ENCODE measurements around the gene PUS1.
A peak's percentile ranks its signal among the peaks of the same experiment; 100 is the strongest.
"Not testable (repeated sequence)": the region's sequence is repeated elsewhere in the genome, so short reads cannot be mapped to it uniquely, and the experiment has no call there.

Gene PUS1

DNA sequence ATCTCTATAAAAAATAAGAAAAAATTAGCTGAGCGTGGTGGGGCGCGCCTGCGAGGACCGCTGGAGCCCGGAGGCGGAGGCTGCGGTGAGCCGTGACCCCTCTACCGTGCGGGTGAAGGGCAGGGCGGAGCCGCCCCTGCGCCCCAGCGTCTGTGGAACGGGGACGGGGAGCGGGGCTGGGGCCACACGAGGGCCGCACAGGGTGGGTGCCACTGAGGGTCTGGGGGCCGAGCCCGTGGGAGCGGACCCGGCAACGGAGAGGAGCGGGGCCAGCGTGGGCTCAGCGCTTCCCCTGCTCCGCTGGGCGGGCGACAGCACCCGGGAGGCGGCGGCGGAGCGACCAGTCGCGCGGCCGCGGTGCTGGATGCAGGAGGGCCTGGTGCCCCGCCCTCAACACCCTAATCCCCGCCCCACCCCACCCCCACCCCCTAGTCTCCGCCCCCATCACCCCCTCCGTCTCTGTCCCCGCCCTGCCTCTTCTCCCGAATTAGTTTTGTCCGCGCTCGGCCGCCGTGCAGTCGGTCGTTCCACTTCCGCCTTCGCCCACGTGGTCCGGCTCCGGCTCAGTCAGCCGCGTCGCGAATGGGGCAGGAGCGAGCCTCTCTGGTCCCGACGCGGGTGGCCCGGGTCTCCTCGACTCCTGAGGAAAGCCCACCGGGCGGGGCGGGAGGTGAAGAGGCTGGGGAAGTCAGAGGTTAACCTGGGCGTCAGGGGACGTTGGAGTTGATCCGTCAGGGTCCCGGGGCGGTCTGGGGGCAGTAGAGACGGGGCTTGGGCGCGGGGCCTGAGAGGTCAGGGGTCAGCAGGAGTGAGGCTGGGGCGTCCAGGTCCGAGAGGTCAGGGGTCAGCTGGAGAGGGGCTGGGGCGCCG is at the start of gene PUS1:
PUS1 (plus strand) TSS at position 566 of the 870 bp plus-strand sequence. CDS start 447 bp downstream, outside the sequence.
- peak; percentile 94 for DNase-seq (ENCODE audit: low spot score)

DNA sequence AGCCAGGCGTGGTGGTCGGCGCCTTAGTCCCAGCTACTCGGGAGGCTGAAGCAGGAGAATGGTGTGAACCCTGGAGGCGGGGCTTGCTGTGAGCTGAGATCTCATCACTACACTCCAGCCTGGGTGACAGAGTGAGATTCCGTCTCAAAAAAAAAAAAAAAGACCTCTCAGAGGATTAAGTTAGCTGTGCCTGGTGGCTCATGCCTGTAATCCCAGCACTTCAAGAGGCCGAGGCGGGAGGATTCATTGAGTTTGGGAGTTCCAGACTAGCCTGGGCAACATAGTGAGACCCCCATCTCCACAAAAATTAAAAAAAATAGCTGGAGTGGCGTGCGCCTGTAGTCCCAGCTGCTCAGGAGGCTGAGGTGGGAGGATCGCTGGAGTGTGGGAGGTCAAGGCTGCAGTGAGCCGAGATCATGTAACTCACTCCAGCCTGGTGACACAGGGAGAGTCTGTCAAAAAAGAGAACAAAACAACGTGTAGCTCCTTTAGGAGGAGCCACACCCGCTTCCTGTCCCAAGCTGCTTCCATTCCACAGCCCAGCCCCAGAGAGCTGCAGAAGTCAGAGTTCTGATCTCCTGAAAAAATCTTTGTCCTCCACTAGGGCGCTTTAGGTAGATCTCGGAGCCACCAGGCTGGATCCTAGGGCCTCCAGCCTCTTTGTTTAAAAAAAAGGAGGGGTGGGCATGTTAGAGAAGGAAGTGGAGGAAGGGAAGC is 46.1 kb upstream of the PUS1 start:
- peak; percentile 17 for DNase-seq (ENCODE audit: low spot score)

DNA sequence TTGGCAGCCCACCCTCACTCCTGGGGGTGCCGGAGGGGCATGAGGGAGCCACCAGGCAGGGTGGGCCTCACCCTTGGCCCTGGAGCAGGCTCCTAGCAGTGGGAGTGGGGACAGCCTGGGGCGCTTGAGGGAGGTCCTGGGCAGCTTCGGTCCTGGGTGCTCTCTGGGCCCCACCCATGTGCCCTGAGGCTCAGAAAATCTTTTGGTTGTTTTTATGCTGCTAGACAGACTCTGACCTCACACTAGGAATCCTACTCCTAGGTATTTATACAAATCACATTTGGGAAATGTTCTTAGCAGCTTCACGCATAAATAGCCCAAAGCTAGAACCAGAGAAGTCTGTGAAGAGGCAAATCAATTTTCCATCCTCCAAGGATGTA is 45.6 kb upstream of the PUS1 start:
- DNase-seq (ENCODE audit: low spot score) = no peak

DNA sequence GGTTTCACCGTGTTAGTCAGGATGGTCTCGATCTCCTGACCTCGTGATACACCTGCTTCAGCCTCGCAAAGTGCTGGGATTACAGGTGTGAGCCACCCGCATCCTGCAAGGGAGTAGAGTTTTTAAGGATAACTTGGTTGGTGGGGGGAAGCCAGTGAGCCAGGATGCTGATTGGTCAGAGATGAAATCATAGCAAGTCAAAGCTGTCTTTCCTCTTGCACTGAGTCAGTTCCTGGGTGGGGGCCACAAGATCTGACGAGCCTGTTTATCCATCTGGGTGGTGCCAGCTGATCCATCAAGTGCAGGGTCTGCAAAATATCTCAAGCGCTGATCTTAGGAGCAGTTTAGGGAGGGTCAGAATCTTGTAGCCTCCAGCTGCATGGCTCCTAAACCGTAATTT is 44.0 kb upstream of the PUS1 start:
- not testable (repeated sequence) for DNase-seq (ENCODE audit: low spot score)

DNA sequence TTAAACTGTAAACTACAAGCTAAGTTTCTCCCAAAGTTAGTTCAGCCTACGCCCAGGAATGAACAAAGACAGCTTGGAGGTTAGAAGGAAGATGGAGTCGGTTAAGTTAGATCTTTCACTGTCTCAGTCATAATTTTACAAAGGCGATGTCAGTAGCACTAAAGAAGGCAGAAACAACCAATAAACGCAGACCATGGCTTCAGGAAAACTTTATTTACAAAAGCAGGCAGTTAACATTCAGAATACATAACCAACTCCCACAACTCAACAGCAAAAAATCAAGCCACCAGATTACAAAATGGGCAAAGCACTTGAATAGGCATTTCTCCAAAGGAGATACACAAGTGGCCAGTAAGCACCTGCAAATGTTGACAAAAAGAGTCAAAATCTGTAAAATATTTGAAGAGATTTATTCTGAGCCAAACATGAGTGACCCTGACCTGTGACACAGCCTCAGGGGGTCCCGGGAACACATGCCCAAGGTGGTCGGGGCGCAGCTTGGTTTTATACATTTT is 43.5 kb upstream of the PUS1 start:
- DNase-seq (ENCODE audit: low spot score) = no peak

DNA sequence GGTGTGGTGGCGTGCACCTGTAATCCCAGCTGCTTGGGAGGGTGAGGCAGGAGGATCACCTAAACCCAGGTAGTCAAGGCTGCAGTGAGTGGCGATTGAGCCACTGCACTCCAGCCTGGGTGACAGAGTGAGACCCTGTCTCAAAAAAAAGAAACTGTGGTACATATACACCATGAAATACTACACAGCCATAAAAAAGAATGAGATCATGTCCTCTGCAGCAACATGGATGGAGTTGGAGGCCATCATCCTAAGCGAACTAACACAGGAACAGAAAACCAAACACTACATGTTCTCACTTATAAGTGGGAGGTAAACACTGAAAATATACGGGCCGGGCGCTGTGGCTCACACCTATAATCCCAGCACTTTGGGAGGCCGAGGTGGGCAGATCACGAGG is 37.4 kb upstream of the PUS1 start:
- DNase-seq (ENCODE audit: low spot score) = not testable (repeated sequence)

DNA sequence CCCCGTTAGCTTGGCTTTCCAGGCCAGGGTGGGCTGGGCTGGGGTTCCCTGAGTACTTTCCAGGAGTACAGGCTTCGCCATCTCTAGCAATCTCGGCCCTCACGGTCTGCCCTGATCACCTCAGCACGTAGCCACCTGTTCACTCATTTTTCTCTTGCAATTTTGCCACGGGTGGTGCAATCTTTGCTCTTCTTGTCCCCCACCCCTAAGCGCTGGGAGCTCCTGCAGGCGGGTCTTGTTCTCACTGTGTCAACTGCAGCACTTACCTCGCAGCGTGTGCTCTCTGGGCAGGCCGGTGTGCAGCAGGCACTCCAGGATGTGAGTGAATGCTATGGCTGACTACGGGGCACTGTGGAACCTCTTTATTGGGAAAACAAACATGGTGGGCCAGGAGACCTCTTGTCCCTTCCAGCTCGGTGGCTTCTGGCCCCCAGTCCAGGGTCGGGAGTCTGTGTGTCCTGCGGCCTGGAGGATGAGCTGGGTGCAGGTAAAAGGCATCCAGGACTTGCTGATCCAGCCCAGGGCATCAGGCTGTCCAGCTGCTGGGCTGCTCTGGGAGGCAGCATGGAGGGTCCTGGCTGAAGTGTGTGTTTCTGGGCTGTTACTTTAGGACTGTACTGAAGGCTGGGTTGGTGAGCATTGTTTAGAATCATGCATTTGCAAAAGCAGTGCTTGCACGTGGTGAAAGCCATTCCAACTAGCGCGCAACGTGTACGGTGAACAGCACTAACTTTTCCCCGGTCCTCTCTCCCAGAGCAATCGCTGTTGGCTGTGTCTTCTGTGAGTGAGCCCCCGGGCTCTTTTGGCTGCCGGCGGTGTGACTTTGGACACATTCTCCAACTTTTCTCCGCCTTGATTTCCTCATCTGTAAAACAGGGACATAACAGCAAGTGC is 36.1 kb upstream of the PUS1 start:
- DNase-seq (ENCODE audit: low spot score) = peak; percentile 19

DNA sequence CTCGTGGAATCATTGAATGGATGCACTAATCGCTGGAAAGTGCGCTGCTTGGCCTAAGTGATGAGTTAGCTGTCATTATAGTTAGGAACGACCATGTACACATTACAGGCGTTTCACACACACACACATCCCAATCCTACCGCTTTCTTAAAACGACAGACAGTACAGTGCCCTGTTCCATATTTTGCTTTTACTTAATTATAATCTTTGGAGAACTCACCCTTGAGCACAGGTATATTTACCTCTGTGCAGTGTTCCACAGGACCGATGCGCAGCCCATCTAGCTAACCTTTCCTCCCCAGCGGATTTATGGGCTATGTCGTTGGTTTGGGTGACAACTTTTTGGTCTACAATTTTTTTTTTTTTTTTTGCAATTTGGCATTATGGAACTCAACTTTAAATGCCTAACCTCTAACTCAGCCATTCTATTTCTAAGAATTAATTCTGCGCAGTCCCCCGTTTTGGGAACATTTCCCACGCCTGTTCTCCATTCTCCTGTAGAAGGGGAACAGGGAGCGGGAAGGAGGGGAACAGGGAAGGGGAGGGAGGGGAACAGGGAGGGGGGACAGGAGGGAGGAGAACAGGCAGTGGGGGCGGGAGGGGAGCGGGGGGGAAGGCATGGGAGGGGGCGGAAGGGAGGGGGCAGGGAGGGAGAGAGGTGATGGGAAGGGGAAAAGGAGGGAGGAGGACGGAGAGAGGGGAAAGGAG is 35.3 kb upstream of the PUS1 start:
- no peak for DNase-seq (ENCODE audit: low spot score)

DNA sequence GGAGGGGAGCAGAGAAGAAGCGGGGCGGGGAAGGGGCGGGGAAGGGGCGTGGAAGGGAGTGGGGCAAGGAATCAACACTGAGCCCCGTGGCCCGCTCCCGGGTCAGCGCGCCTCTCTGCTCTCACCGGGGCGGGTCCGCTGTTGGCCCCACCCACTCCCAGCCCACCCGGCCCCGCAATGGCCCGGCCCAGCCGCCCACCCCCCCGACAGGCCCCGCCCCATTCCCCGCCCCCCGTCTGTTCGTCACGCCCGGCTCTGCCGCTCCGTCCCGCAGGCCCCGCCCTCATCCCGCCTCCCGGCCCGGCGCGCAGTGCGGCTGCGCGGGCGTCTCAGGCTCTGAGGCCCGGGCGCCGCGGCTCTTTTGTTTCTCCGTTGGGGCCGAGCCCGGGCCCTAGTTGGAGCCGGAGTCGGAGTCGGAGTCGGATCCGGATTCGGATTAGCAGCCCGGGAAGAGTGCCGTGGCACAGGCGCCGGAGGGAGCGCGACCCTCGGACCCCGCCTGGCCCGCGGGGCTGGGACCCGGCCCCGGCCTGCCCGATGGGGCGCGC is 34.7 kb upstream of the PUS1 start, which contains the start of gene ULK1:
ULK1 (plus strand) TSS at position 310 of the 548 bp plus-strand sequence. CDS start 380 bp downstream, outside the sequence.
- peak; percentile 97 for DNase-seq (ENCODE audit: low spot score)

DNA sequence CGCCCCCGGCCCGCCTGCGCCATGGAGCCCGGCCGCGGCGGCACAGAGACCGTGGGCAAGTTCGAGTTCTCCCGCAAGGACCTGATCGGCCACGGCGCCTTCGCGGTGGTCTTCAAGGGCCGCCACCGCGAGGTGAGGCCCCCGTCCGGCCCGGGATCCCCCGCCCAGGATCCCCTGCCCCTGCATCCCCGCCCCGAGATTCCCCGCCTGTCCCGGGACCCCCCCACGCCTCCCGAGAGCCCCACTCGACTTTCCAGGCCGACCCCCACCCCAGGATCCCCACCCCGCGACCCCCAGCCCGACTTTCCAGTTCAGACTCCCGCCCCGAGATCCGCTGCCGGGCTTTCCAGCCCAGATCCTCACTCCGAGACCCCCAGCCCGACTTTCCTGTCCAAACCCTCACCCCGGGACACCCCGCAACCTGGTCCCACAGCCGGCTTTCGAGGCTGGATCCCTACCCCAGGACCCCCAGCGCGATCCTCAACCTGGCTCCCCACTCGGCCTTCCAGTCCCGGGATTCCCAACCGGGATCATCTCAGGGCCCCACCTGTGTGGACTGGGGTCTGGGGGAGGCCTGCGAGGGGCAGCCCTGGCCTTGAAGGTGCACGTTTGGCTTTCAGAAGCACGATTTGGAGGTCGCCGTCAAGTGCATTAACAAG is 34.0 kb upstream of the PUS1 start:
- peak; percentile 58 for DNase-seq (ENCODE audit: low spot score)

DNA sequence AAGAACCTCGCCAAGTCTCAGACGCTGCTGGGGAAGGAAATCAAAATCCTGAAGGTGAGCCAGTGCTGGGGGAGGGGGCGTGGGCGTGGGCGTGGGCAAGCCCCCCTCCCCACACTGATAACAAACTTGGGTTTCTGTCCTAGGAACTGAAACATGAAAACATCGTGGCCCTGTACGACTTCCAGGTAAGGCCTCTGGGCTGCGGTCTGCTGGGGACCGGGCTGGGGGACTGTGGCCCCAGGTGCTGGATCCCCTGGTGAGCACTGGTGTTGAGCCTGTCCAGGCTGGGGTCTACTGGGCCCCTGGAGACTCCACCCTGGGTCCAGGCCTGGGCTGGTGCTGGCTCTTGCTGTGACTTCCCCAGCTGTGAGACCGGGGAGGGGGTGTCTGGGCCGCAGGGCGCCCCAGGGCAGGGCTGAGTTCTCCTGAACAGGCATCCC is 33.4 kb upstream of the PUS1 start:
- DNase-seq (ENCODE audit: low spot score) = no peak

DNA sequence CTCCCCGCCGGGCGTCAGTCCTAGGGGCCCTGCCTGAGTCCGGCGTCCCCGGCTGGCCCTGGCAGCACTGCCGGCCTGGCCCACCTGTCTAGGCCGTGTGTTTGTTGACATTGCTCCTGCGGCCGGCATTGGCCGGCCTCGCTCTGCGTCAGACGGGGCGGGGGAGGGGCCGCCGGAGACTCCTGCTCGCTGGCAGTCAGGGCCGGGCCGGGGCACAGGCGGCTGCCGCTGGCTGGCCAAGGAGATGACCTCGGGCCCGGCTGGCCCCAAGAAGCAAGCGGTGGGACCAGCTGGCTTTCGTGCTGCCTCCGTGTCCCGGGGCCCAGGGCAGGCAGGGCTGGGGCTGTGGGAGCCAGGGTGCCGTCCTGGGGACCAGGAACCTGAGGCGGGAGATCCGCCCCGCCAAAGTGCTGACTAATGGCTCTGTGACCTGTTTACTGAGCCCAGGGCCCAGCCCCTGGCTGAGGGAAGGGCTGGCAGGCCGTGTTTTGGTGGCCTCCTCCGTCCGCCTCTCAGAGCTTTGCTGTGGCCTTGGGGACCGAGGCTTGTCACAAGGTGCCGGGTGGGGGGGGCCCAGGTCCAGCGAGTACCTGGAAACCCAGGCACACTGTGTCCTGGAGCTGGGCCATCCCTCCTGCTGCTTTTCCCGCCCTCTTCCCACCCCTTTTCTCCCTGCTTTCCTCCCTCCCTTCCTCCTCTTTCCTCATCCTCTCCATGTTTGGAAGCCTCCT is 32.8 kb upstream of the PUS1 start:
- DNase-seq (ENCODE audit: low spot score) = peak; percentile 98

DNA sequence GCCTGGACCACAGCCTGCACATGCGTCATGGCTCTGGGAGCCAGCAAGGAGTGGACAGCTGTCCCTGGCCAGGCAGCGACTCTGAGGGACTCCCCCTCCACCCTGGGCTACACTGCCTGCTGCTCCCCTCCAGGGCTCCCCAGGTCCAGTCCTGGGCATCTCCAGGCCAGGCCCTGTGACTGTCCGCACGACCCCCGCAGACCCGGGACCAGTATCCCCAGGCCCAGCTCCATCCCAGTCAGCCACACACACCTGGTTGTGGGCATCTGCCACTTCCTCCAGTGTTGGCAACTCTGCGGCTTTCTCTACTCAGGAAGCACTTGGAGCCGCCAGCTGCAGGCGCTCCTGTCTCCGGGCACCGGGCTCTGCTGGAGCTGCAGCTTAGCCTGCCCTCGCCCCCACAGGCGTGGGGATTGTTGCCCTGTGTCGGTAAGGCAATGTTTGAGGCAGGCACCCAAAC is 32.2 kb upstream of the PUS1 start:
- no peak for DNase-seq (ENCODE audit: low spot score)

DNA sequence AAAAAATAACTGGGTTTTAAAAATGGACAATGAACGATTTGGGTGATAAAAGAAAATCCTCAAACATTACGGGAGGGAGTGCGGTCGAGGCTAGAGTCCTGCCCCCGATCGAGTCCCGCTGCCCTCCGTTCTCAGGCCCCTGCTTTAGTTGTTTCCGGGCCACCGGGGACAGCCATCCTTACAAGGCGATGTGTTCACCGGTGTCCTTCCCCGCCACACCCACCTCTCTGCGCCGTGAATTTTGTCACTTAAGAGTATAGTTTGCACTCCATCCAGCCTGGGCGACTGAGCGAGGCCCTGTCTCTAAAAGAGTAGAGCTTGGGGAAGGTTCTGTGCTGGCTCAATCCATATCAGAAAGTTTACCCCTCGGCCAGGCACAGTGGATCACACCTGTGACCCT is 31.8 kb upstream of the PUS1 start:
- no peak for DNase-seq (ENCODE audit: low spot score)

DNA sequence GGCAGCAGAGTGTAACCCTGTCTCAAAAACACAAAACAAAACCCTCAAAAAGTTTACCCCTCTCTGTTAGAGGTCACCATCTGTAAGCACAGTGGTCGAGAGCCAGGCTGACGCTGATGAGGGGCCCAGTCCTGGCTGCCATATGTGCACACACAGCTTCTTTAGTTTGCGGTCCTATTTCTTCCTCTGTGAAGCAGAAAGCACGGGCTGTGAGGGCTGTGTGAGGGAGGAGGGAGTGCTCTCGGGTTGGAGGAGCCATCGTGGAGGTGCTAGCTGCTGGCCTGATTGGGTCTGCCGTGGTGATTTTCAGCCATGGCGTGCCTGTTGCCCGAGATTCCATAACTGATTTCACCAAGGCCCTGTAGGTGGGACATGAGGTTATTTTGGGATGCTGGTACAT is 31.2 kb upstream of the PUS1 start:
- DNase-seq (ENCODE audit: low spot score) = peak; percentile 5

DNA sequence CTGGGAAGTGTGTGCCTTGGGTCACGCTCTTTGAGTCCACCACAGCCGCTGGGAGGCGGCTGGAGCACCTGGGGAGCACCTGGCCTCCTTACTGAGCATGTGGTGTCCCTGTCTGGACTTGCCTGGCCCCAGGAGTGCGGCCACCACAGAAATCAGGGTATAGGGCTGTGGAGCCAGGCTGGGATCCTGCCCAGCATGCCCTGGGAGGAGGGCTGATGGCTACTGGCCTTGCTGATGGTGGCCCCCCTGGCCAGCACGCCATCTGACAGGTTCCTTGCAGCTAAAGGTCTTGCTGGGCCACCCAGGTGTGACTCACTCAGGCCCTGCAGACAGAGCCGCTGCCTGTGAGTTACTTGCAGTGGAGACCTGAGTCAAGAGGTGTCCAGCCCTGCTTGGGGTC is 28.7 kb upstream of the PUS1 start:
- DNase-seq (ENCODE audit: low spot score) = peak; percentile 6

DNA sequence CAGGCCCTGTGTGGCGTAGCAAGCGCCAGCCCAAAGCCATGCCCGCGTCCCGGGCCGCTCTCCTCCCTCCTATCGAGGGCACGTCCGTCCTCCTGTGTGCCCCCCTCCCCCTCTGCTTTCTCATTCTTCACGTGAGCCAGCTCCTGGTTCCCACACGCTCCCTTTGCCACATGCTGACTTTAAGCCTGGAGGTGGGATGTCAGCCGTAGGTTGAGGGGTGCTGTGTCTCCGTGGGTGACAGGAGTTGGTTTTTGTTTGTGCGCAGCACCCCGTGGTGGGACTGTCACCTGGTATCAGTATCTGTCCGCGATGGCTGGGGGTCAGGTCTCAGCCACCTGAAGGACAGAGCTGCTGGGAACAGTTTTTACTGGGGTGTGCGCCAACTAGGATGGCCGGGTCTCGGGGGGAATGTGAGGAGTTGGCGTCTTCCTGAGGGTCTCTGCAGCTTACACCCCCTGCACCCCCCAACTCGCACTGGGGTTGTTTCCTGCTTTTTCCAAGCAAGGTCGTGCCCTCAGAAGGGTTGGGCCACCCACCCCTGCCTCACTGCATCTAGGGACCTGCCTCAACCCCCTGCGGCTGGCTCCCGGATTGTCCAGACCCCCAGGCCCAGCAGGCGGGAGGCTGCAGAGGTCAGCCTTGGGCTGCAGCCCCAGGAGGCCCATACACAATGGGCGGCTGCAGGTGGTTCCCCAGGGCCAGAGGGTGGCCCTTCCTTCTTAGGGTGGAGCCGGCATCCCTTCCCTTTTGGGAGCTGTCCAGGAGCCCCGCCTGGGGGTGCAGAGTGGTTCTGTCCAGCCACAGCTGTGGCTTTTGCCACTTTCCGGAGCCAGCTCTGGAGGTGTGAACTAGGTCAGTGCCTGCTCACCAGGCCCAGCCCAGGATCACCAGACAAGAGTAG is 27.4 kb upstream of the PUS1 start:
- no peak for DNase-seq (ENCODE audit: low spot score)
